Muscle of back (tissue), 10 donors: ENCODE results near the gene CCSAP. TPM values are rescaled to one million over a fixed set of nuclear protein-coding genes. Genes with fewer than 3 reads are reported as not detected.

ENCODE experiments used
- polyA plus RNA-seq, 10 donors: library from polyadenylated mRNA; unstranded; fragments of 120-200 nt; gene quantifications; one replicate each; pipeline ENCODE4 v1.2.1, GENCODE V29; 2013; ENCODE audit not compliant: insufficient read length in 10 of 10

Gene CCSAP
- polyA plus RNA-seq, 10 donors, result 5.4 to 9.6 (median 6.5) TPM

Other genes with a start within 250 kb of the CCSAP start
- gene RAB4A, start 71.9 kb downstream of the CCSAP start, polyA plus RNA-seq, result 10 to 100 TPM; 48.2 to 63.0 (median 55.2) TPM
- gene ACTA1, start 91.0 kb upstream of the CCSAP start, polyA plus RNA-seq, result over 10,000 TPM in 8 of 10 donors, 1,000 to 10,000 TPM in 2; 4,191 to 13,843 (median 11,774) TPM
- 10 to 100 TPM; 22.8 to 34.2 (median 30.7) TPM for gene NUP133, start 165.3 kb upstream of the CCSAP start, polyA plus RNA-seq
- 10 to 100 TPM; 12.7 to 18.9 (median 16.7) TPM for gene ABCB10, start 215.7 kb upstream of the CCSAP start, polyA plus RNA-seq